DOHH2 (cell line): ENCODE results near the gene AJUBA.
A peak's percentile ranks its signal among the peaks of the same experiment; 100 is the strongest.
"Not testable (repeated sequence)": the region's sequence is repeated elsewhere in the genome, so short reads cannot be mapped to it uniquely, and the experiment has no call there.

Experiments used
- H3F3A ChIP-seq: fragments of 200-600 bp; sonication (generic), shearing (Covaris generic); 2 replicates; pipeline ENCODE4 v1.6.0; 2016; ENCODE audit warnings: antibody characterized with exemption, mild to moderate bottlenecking; ENCODE audit not compliant: control insufficient read depth, insufficient read depth
- H3K27ac ChIP-seq: fragments of 200-600 bp; sonication (generic); 2 replicates; pipeline ENCODE4 v1.5.1; 2014; ENCODE audit warnings: low read depth, mild to moderate bottlenecking, low read length, moderate library complexity
- H3K27me3 ChIP-seq: fragments of 200-600 bp; sonication (generic); 2 replicates; pipeline ENCODE4 v1.6.1; 2014; ENCODE audit warnings: mild to moderate bottlenecking, low read length, mixed read lengths; ENCODE audit not compliant: control insufficient read depth
- H3K36me3 ChIP-seq: fragments of 200-600 bp; sonication (generic); 2 replicates; pipeline ENCODE4 v1.6.1; 2014; ENCODE audit warnings: mild to moderate bottlenecking, low read length, moderate library complexity, mixed read lengths; ENCODE audit not compliant: control insufficient read depth
- H3K4me1 ChIP-seq: fragments of 200-600 bp; sonication (generic); 2 replicates; pipeline ENCODE4 v1.6.1; 2014; ENCODE audit warnings: mild to moderate bottlenecking, low read length, mixed read lengths; ENCODE audit not compliant: control insufficient read depth
- H3K4me2 ChIP-seq: fragments of 200-600 bp; sonication (generic); 2 replicates; pipeline ENCODE4 v1.6.0; 2014; ENCODE audit warnings: mild to moderate bottlenecking, low read length, moderate library complexity
- H3K4me3 ChIP-seq: fragments of 200-600 bp; sonication (generic); 2 replicates; pipeline ENCODE4 v1.5.1; 2014; ENCODE audit warnings: mild to moderate bottlenecking, low read length, mixed read lengths
- H3K79me2 ChIP-seq: fragments of 200-600 bp; sonication (generic); 2 replicates; pipeline ENCODE4 v1.6.1; 2014; ENCODE audit warnings: mild to moderate bottlenecking, low read length, mixed read lengths; ENCODE audit not compliant: control insufficient read depth
- H3K9me2 ChIP-seq: fragments of 200-600 bp; sonication (generic); replicated peaks from 2 replicates; pipeline ENCODE4 v1.6.1; 2014; ENCODE audit warnings: mild to moderate bottlenecking, low read length, mixed read lengths; ENCODE audit not compliant: control insufficient read depth
- H3K9me3 ChIP-seq: fragments of 200-600 bp; sonication (generic); 2 replicates; pipeline ENCODE4 v1.6.1; 2014; ENCODE audit warnings: antibody characterized with exemption, low read length, mixed read lengths; ENCODE audit not compliant: control insufficient read depth, insufficient read depth
- H4K20me1 ChIP-seq: fragments of 200-600 bp; sonication (generic); 2 replicates; pipeline ENCODE4 v1.6.0; 2014; ENCODE audit warnings: low read depth, mild to moderate bottlenecking, antibody characterized with exemption, low read length, moderate library complexity; ENCODE audit not compliant: control insufficient read depth, insufficient read depth
- CTCF ChIP-seq: fragments of 200-600 bp; sonication (generic); IDR thresholded peaks from one replicate; pipeline ENCODE4 v1.5.1; 2014; ENCODE audit warnings: antibody characterized with exemption, mild to moderate bottlenecking, low read depth, low read length; ENCODE audit not compliant: poor library complexity, severe bottlenecking
- EZH2phosphoT487 ChIP-seq: fragments of 200-600 bp; sonication (generic); IDR thresholded peaks from 2 replicates; pipeline ENCODE4 v1.6.1; 2017; ENCODE audit warnings: borderline replicate concordance, mild to moderate bottlenecking, antibody characterized with exemption, low read length, moderate library complexity, mixed read lengths

AJUBA gene

DNA sequence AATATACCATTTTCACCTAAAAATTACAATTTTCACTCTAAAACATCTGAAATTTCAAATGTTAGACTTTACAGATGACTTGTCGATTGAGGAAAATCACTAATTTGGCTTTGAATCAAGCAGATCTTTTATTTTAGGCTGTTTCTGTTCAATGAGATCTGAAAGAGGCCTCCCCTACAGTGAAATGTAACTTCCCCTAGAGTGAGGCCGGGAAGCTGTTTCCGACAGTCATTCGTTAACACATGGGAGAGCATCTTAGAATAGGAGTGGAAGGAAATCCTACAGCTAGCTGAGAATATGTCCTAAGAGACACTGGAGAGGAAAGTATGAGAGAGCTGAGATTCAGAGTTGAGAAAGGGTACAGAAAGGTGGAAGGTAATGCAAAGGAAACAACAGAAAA is 33.3 kb upstream of the AJUBA start:
- H3K9me3 ChIP-seq: no peaks in the 10 kb centered on the region
- H3K9me2 ChIP-seq: no peaks in the 10 kb centered on the region
- H3K27me3 ChIP-seq: no peaks in the 10 kb centered on the region
- no peaks in the 10 kb centered on the region for H3K79me2 ChIP-seq
- TF ChIP-seq EZH2phosphoT487: no peak
- TF ChIP-seq CTCF: no peak
- H3K4me1 ChIP-seq: peaks cover 6% of the 10 kb centered on the region
- H3K4me2 ChIP-seq: no peak overlapping the region
- H4K20me1 ChIP-seq: no peaks in the 10 kb centered on the region
- H3F3A ChIP-seq: peaks cover 5% of the 10 kb centered on the region; the same call in 1 of the 2 replicates
- H3K36me3 ChIP-seq: no peaks in the 10 kb centered on the region
- no peak overlapping the region for H3K27ac ChIP-seq
- no peak overlapping the region for H3K4me3 ChIP-seq

GRCh38 chr14:23013749-23014054 is 31.4 kb upstream of the AJUBA start:
- Histone ChIP-seq H3K4me1 (peaks cover 22% of the 10 kb centered on the region), H3F3A (peaks cover 15% of the 10 kb centered on the region)
- not testable (repeated sequence) for H3K79me2 ChIP-seq, H3K27ac ChIP-seq, H3K9me3 ChIP-seq, H3K36me3 ChIP-seq, H3K27me3 ChIP-seq, H4K20me1 ChIP-seq, H3K4me3 ChIP-seq, H3K4me2 ChIP-seq, H3K9me2 ChIP-seq

DNA sequence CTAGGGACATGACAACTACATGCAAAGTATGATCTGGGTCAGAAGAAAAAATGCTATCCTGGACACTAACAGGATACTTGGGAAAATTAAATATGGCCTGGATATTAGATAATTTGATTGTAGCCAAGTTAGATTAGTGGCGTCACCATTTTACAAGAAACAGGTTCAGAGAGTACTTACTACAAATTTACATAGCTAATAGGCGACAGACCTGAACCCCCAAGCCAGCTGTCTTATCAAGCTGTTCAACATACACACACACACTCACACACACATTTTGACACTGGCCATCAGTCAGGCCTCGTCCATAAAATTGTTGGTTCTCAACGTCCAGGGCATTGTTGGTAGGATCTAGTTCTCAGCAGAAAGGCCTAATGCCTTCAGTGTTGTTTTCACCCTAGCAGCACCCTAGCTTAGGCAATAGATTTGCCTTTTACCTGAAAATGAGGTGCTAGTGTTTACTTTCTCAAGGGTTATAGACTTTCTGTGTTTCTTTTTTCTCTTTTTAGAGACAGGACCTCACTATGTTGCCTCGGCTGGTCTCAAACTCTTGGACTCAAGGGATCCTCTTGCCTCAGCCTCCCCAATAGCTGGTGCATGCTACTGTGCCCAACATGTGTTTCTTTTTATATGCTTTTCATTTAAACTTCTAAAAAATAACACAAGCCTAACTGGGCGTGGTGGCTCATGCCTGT is 30.9 kb upstream of the AJUBA start:
- no peaks in the 10 kb centered on the region for H3K27me3 ChIP-seq
- no peak overlapping the region for H3K4me2 ChIP-seq
- H3K4me1 ChIP-seq: peaks cover 27% of the 10 kb centered on the region
- H3K9me2 ChIP-seq: no peaks in the 10 kb centered on the region
- peaks cover 15% of the 10 kb centered on the region for H3K79me2 ChIP-seq
- H3K4me3 ChIP-seq: no peak overlapping the region
- H3K27ac ChIP-seq: no peak overlapping the region
- no peaks in the 10 kb centered on the region for H3K36me3 ChIP-seq
- no peaks in the 10 kb centered on the region for H3K9me3 ChIP-seq
- TF ChIP-seq CTCF (no peak), EZH2phosphoT487 (no peak)
- H3F3A ChIP-seq: peaks cover 20% of the 10 kb centered on the region
- no peaks in the 10 kb centered on the region for H4K20me1 ChIP-seq

DNA sequence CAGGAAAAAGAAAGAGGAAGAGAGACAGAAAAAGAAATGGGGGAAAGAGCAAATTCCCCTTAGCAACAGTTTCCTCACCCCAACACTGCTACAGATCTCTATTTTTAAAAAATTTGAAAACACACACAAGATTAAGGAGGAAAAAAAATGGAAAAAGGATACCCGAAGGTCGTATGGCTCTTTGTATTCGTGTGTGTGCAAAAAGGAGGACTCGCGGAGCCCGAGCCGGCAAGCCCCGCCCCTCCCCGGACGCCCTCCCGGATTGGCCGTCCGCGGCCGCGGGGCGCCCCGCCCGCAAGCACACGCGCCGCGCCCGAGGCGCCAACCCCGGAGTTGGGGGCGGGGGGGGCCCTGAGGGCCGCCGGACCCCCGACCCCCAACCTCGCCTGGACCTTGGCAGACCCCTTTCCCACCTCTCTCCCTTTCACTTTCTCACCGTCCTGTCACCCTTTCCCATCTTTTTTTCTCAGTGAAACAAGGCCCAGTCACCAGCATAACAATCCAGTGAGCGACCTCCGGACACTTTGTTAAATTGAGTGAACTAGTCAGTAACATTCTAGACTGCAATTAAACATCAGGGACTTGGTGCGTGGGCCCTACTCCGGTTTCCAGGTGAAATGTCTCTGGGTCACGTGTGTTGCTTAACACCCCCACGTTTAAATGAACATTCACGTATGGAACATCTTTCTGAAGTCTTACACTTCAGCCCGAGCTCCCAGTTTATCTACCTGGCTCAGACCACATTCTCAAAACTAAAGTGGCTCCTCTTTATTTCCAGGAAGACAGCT is 27.8 kb upstream of the AJUBA start, which contains the start of gene C14orf93:
Gene C14orf93, minus strand, starts transcription at position 205 of the 788 bp plus-strand sequence. CDS start 11,120 bp downstream, outside the sequence.
- H3K27me3 ChIP-seq: no peaks in the 10 kb centered on the region
- H3K36me3 ChIP-seq: peaks cover 7% of the 10 kb centered on the region; the same call in 1 of the 2 replicates
- H3K4me2 ChIP-seq: peak within 1 kb of the TSS; percentile 98
- peak within 1 kb of the TSS; percentile 89 for H3K4me3 ChIP-seq
- no peaks in the 10 kb centered on the region for H3K9me3 ChIP-seq
- TF ChIP-seq EZH2phosphoT487 (no peak), CTCF (no peak)
- no peaks in the 10 kb centered on the region for H3K9me2 ChIP-seq
- peaks cover 51% of the 10 kb centered on the region for H3K4me1 ChIP-seq
- H3K79me2 ChIP-seq: peaks cover 39% of the 10 kb centered on the region
- peak within 1 kb of the TSS; percentile 87 for H3K27ac ChIP-seq
- H4K20me1 ChIP-seq: no peaks in the 10 kb centered on the region
- H3F3A ChIP-seq: peaks cover 24% of the 10 kb centered on the region
